GM23248 (cell line): ENCODE measurements around the gene MRPS7. TPM values are rescaled to one million over a fixed set of nuclear protein-coding genes. Genes with fewer than 3 reads are reported as not detected.
"Not testable (repeated sequence)": the region's sequence is repeated elsewhere in the genome, so short reads cannot be mapped to it uniquely, and the experiment has no call there.

ENCODE experiments used
- DNase-seq: peaks from one replicate; pipeline ENCODE4 v3.0.0-alpha.2; 2015
- H2AFZ ChIP-seq: fragments of 200-600 bp; sonication (generic); 2 replicates; pipeline ENCODE4 v1.6.1; 2016; ENCODE audit warnings: antibody characterized with exemption
- H3F3A ChIP-seq: fragments of 200-600 bp; sonication (generic); 2 replicates; pipeline ENCODE4 v1.6.1; 2016; ENCODE audit warnings: mild to moderate bottlenecking, antibody characterized with exemption, mixed run types; ENCODE audit not compliant: insufficient read depth
- H3K27ac ChIP-seq: fragments of 200-600 bp; sonication (generic); 2 replicates; pipeline ENCODE4 v1.5.1; 2016; ENCODE audit warnings: mild to moderate bottlenecking
- H3K27me3 ChIP-seq: fragments of 200-600 bp; sonication (generic); replicated peaks from 2 replicates; pipeline ENCODE4 v1.6.1; 2016; ENCODE audit warnings: mild to moderate bottlenecking; ENCODE audit not compliant: insufficient read depth
- H3K36me3 ChIP-seq: fragments of 200-600 bp; sonication (generic); 2 replicates; pipeline ENCODE4 v1.6.1; 2016; ENCODE audit warnings: low read depth, mild to moderate bottlenecking
- H3K4me1 ChIP-seq: fragments of 200-600 bp; sonication (generic); 2 replicates; pipeline ENCODE4 v1.6.1; 2016; ENCODE audit warnings: mild to moderate bottlenecking; ENCODE audit not compliant: insufficient read depth
- H3K4me2 ChIP-seq: fragments of 200-600 bp; sonication (generic); one replicate; pipeline ENCODE4 v1.6.1; 2016; ENCODE audit warnings: mild to moderate bottlenecking; ENCODE audit not compliant: unreplicated experiment
- H3K4me3 ChIP-seq: fragments of 200-600 bp; sonication (generic); 2 replicates; pipeline ENCODE4 v1.5.1; 2016; ENCODE audit warnings: mild to moderate bottlenecking
- H3K79me2 ChIP-seq: fragments of 200-600 bp; sonication (generic); 2 replicates; pipeline ENCODE4 v1.6.1; 2016; ENCODE audit warnings: mild to moderate bottlenecking; ENCODE audit not compliant: insufficient read depth
- H3K9ac ChIP-seq: fragments of 200-600 bp; sonication (generic); 2 replicates; pipeline ENCODE4 v1.6.1; 2016; ENCODE audit warnings: mild to moderate bottlenecking
- H3K9me2 ChIP-seq: fragments of 200-600 bp; sonication (generic); 2 replicates; pipeline ENCODE4 v1.6.1; 2016; ENCODE audit warnings: mixed run types, mild to moderate bottlenecking, moderate library complexity; ENCODE audit not compliant: insufficient read depth
- H3K9me3 ChIP-seq: fragments of 200-600 bp; sonication (generic); one replicate; pipeline ENCODE4 v1.6.1; 2017; ENCODE audit warnings: low read depth
- H4K20me1 ChIP-seq: fragments of 200-600 bp; sonication (generic); 2 replicates; pipeline ENCODE4 v1.6.0; 2016; ENCODE audit not compliant: insufficient read depth
- EZH2 ChIP-seq: fragments of 200-600 bp; sonication (generic); IDR thresholded peaks from 2 replicates; pipeline ENCODE4 v1.6.1; 2018; ENCODE audit warnings: antibody characterized with exemption, mild to moderate bottlenecking; ENCODE audit not compliant: insufficient read depth, poor library complexity, severe bottlenecking
- EZH2phosphoT487 ChIP-seq: fragments of 200-600 bp; sonication (generic); IDR thresholded peaks from 2 replicates; pipeline ENCODE4 v1.6.1; 2018; ENCODE audit warnings: antibody characterized with exemption, moderate library complexity, mild to moderate bottlenecking, low read depth; ENCODE audit not compliant: insufficient read depth
- WGBS, 2 experiments: methylation state at CpG; one replicate each; pipeline ENCODE4 v1.1.6; 2015 to 2017; ENCODE audit warnings: low lambda C conversion rate in 2 of 2, low coverage in 1 of 2; ENCODE audit errors: missing lambda C conversion rate in 2 of 2; 5-methylcytosine and 5-hydroxymethylcytosine counted together
- in situ Hi-C: fragments of 300-500 bp; cut with MboI; formaldehyde crosslinking; loops from 2 replicates; pipeline ENCODE4 v1.15.0; 2020
- polyA plus RNA-seq: library from polyadenylated mRNA; unstranded; fragments of >200 nt; fragmentation: Nextera tagmentation; extraction: Ambion mirVana; gene quantifications from 2 replicates; pipeline ENCODE4 v1.2.1, GENCODE V29; 2016
- total RNA-seq: library from RNA; depleted of rRNA; stranded (reverse); fragments of >200 nt; shearing (Covaris generic); gene quantifications from 2 replicates; pipeline ENCODE4 v1.2.3, GENCODE V29; 2014

The MRPS7 gene
- total and polyA plus RNA-seq, 2 experiments from 2014 or later, result 41.6 to 87.6 TPM

- in situ Hi-C loops, result no loop called here
- Histone ChIP-seq H3K9ac (no peak overlapping the region), H4K20me1 (no peaks in the 10 kb centered on the region), H3K4me2 (peak overlapping the region; percentile 7), H3K9me3 (no peaks in the 10 kb centered on the region), H2AFZ (no peak overlapping the region), H3K27ac (peak overlapping the region; percentile 45), H3F3A (peaks cover 13% of the 10 kb centered on the region), H3K4me1 (peaks cover 34% of the 10 kb centered on the region), H3K36me3 (no peaks in the 10 kb centered on the region), H3K4me3 (no peak overlapping the region), H3K79me2 (no peaks in the 10 kb centered on the region), H3K27me3 (no peaks in the 10 kb centered on the region), H3K9me2 (no peaks in the 10 kb centered on the region)
- 42 to 55% methylated on average over 3 of the region's 3 CpGs for WGBS, 2 experiments
- TF ChIP-seq EZH2 (no peak), EZH2phosphoT487 (no peak)
- no peak for DNase-seq
These were observed 11.1 kb downstream of the MRPS7 start for GRCh38 chr17:75272848-75273184.

- Histone ChIP-seq H3K4me2 (peak overlapping the region; percentile 14), H2AFZ (no peak overlapping the region), H3K27ac (peak overlapping the region; percentile 39), H3K4me3 (no peak overlapping the region), H3K79me2 (no peaks in the 10 kb centered on the region), H3K4me1 (peaks cover 40% of the 10 kb centered on the region), H3K9me3 (no peaks in the 10 kb centered on the region), H4K20me1 (no peaks in the 10 kb centered on the region), H3K9me2 (no peaks in the 10 kb centered on the region), H3K36me3 (no peaks in the 10 kb centered on the region), H3K9ac (no peak overlapping the region), H3K27me3 (no peaks in the 10 kb centered on the region), H3F3A (peaks cover 13% of the 10 kb centered on the region)
- DNase-seq, result peak; percentile 88
- TF ChIP-seq EZH2 (no peak), EZH2phosphoT487 (no peak)
- WGBS, 2 experiments, result 48% methylated on average over 7 of the region's 7 CpGs
- in situ Hi-C loops, result no loop called here
These were observed 12.5 kb downstream of the MRPS7 start for GRCh38 chr17:75273977-75274708.

- WGBS, 2 experiments, result 14 to 43% methylated on average over 6 of the region's 6 CpGs
- peak; percentile 70 for DNase-seq
- Histone ChIP-seq H3K79me2 (no peaks in the 10 kb centered on the region), H3K27ac (peak overlapping the region; percentile 11; the same call in 1 of the 2 replicates), H3K4me3 (no peak overlapping the region), H2AFZ (peak overlapping the region; percentile 54), H3F3A (no peaks in the 10 kb centered on the region; the same call in 1 of the 2 replicates), H3K9ac (no peak overlapping the region), H4K20me1 (no peaks in the 10 kb centered on the region), H3K4me2 (peak overlapping the region; percentile 33), H3K36me3 (no peaks in the 10 kb centered on the region; the same call in 1 of the 2 replicates), H3K27me3 (no peaks in the 10 kb centered on the region), H3K4me1 (peaks cover 26% of the 10 kb centered on the region), H3K9me3 (no peaks in the 10 kb centered on the region), H3K9me2 (no peaks in the 10 kb centered on the region)
- TF ChIP-seq EZH2phosphoT487, result no peak
- TF ChIP-seq EZH2, result no peak
- in situ Hi-C loops, result no loop called here
These were observed 16.0 kb downstream of the MRPS7 start for GRCh38 chr17:75277664-75278071.

DNA sequence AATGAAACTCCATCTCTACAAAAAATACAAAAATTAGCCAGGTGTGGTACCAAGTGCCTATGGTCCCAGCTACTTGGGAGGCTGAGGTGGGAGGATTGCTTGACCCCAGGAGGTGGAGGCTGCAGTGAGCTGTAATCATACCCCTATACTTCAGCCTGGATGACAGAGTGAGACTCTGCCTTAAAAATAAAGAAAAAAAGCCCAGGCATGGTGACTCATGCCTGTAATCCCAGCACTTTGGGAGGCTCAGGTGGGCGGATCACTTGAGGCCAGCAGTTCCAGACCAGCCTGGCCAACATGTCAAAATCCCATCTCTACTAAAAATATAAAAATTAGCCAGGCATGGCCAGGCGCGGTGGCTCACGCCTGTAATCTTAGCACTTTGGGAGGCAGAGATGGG lies 18.5 kb downstream of the MRPS7 start:
- H3K4me2 ChIP-seq, H4K20me1 ChIP-seq, H3F3A ChIP-seq, H2AFZ ChIP-seq, H3K9ac ChIP-seq, H3K4me3 ChIP-seq, H3K27ac ChIP-seq, in situ Hi-C loops, H3K9me3 ChIP-seq, H3K36me3 ChIP-seq, H3K9me2 ChIP-seq, H3K27me3 ChIP-seq, H3K79me2 ChIP-seq: not testable (repeated sequence)
- peaks cover 13% of the 10 kb centered on the region for H3K4me1 ChIP-seq
- 93 to 98% methylated on average over 4 of the region's 4 CpGs for WGBS, 2 experiments
- peak; percentile 36 for DNase-seq

DNA sequence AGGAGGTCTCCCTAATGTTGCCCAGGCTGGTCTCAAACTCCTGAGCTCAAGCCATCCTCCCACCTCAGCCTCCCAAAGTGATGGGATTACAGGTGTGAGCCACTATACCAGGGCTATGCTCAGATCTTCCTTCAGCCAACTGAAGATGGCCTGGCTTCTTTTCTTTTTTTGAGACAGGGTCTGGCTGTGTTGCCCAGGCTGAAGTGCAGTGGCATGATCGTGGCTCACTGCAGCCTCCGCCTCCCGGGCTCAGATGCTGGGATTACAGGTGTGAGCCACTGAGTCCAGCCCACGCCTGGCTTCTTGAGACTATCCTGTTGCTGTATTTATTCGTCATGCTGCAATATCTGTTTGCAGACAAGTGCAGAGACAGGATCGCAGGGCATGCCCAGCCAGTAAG lies 23.4 kb downstream of the MRPS7 start:
- H3K4me2 ChIP-seq, result no peak overlapping the region
- H3K36me3 ChIP-seq, result no peaks in the 10 kb centered on the region; the same call in 1 of the 2 replicates
- H3K9me3 ChIP-seq, result no peaks in the 10 kb centered on the region
- no peak overlapping the region for H3K9ac ChIP-seq
- no peaks in the 10 kb centered on the region for H3K4me1 ChIP-seq
- H2AFZ ChIP-seq, result no peak overlapping the region
- no peaks in the 10 kb centered on the region for H3K79me2 ChIP-seq
- in situ Hi-C loops, result no loop called here
- TF ChIP-seq EZH2phosphoT487 (no peak), EZH2 (no peak)
- no peaks in the 10 kb centered on the region for H3F3A ChIP-seq
- H3K4me3 ChIP-seq, result no peak overlapping the region
- H3K27me3 ChIP-seq, result no peaks in the 10 kb centered on the region
- no peaks in the 10 kb centered on the region for H4K20me1 ChIP-seq
- H3K9me2 ChIP-seq, result no peaks in the 10 kb centered on the region
- DNase-seq, result no peak
- 78 to 79% methylated on average over 6 of the region's 6 CpGs for WGBS, 2 experiments
- H3K27ac ChIP-seq, result no peak overlapping the region
